ENCODE measurements around the gene ATAT1. TPM values are rescaled to one million over a fixed set of nuclear protein-coding genes. Genes with fewer than 3 reads are reported as not detected.

The ATAT1 gene
- total and polyA plus RNA-seq, 2 of the 13 experiments (the other 11 are each of a cell fraction or from before 2014, with no cell fraction given): 9.2 to 23.6 TPM

DNA sequence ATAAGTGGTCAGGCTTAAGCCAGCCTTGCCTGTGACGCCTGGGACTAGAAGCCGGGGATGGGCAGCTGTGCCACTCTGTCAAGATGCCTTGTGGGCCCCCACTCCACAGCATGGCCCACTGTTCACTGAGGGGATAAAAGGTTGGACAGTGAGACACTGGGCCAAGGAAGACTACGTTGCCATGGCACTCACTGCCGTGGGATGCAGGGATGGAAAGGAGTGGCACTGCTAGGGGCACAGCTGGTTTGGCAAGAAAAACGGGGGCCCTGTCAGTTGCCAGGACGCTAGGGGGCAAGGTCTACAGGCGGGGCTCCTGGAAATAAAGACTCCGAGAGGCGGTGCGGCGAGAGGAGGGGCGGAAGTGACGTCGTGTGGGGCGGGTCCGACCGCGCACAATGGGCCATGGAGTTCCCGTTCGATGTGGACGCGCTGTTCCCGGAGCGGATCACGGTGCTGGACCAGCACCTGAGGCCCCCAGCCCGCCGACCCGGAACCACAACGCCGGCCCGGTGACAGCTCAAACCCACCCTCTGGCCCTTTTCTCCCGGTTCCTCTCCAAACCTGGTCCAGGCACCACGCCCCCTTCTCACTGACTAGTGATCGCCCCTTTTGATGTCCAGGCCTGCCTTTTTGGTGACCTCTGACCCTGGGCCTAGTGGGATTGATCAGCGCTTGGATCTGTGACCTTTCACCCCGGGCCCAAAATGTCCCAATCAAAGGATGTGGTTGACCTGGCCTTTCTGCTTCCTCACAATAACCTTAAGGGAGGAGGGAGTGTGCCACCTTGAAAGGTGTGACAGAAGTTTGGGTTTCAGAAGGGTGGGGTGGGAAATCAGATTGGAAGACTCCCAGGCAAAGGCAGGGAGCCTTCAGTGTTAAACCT, at the start of gene ATAT1 (continued):
- TF ChIP-seq, protein P1, sequence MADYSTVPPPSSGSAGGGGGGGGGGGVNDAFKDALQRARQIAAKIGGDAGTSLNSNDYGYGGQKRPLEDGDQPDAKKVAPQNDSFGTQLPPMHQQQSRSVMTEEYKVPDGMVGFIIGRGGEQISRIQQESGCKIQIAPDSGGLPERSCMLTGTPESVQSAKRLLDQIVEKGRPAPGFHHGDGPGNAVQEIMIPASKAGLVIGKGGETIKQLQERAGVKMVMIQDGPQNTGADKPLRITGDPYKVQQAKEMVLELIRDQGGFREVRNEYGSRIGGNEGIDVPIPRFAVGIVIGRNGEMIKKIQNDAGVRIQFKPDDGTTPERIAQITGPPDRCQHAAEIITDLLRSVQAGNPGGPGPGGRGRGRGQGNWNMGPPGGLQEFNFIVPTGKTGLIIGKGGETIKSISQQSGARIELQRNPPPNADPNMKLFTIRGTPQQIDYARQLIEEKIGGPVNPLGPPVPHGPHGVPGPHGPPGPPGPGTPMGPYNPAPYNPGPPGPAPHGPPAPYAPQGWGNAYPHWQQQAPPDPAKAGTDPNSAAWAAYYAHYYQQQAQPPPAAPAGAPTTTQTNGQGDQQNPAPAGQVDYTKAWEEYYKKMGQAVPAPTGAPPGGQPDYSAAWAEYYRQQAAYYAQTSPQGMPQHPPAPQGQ (CRISPR knock-in tag; IDR thresholded peaks at IDR 0.05; ENCODE audit: borderline replicate concordance): 0 out of 2 replicates have a peak, but pooled peaks have one; percentile 83
- TF ChIP-seq DNMT1 (CRISPR knock-in tag; IDR thresholded peaks at IDR 0.05) (no peak), CBX5 (CRISPR knock-in tag; IDR thresholded peaks at IDR 0.05; ENCODE audit: borderline replicate concordance) (no peak; the same call in 1 of the 2 replicates), CENPX (CRISPR knock-in tag; IDR thresholded peaks at IDR 0.05) (no peak), RXRA (CRISPR knock-in tag; IDR thresholded peaks at IDR 0.05) (peak; percentile 76), ZNF546 (CRISPR knock-in tag; conservative IDR thresholded peaks at IDR 0.05) (no peak), ZNF143 (CRISPR knock-in tag; IDR thresholded peaks at IDR 0.05) (peak; percentile 34; the same call in 1 of the 2 replicates), ZNF550 (CRISPR knock-in tag; IDR thresholded peaks at IDR 0.05; ENCODE audit: borderline replicate concordance) (0 out of 2 replicates have a peak, but pooled peaks have one; percentile 59), RFXANK (CRISPR knock-in tag; IDR thresholded peaks at IDR 0.05) (no peak), ZNF205 (CRISPR knock-in tag; IDR thresholded peaks at IDR 0.05) (0 out of 2 replicates have a peak, but pooled peaks have one; percentile 23), ZFP37 (CRISPR knock-in tag; IDR thresholded peaks at IDR 0.05; ENCODE audit: borderline replicate concordance) (peak; percentile 55; the same call in 1 of the 2 replicates), ETV5 (CRISPR knock-in tag; IDR thresholded peaks at IDR 0.05; ENCODE audit: borderline replicate concordance) (peak; percentile 77), ZNF430 (CRISPR knock-in tag; IDR thresholded peaks at IDR 0.05) (peak; percentile 89), KDM1A (CRISPR knock-in tag; IDR thresholded peaks at IDR 0.05) (no peak), HDAC1 (CRISPR knock-in tag; IDR thresholded peaks at IDR 0.05) (peak; percentile 91), ARHGAP35 (CRISPR knock-in tag; IDR thresholded peaks at IDR 0.05; ENCODE audit: borderline replicate concordance) (peak; percentile 79; the same call in 1 of the 2 replicates), MAF1 (CRISPR knock-in tag; IDR thresholded peaks at IDR 0.05; ENCODE audit: borderline replicate concordance) (peak; percentile 93), POLR2AphosphoS5 (IDR thresholded peaks at IDR 0.05; ENCODE audit: low read depth, low read length) (peak; percentile 88)
- TF ChIP-seq, protein P2, sequence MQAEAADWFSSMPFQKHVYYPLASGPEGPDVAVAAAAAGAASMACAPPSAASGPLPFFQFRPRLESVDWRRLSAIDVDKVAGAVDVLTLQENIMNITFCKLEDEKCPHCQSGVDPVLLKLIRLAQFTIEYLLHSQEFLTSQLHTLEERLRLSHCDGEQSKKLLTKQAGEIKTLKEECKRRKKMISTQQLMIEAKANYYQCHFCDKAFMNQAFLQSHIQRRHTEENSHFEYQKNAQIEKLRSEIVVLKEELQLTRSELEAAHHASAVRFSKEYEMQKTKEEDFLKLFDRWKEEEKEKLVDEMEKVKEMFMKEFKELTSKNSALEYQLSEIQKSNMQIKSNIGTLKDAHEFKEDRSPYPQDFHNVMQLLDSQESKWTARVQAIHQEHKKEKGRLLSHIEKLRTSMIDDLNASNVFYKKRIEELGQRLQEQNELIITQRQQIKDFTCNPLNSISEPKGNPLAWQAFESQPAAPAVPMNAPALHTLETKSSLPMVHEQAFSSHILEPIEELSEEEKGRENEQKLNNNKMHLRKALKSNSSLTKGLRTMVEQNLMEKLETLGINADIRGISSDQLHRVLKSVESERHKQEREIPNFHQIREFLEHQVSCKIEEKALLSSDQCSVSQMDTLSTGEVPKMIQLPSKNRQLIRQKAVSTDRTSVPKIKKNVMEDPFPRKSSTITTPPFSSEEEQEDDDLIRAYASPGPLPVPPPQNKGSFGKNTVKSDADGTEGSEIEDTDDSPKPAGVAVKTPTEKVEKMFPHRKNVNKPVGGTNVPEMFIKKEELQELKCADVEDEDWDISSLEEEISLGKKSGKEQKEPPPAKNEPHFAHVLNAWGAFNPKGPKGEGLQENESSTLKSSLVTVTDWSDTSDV (CRISPR knock-in tag; IDR thresholded peaks at IDR 0.05): 0 out of 2 replicates have a peak, but pooled peaks have one; percentile 28
- TF ChIP-seq, protein P3, sequence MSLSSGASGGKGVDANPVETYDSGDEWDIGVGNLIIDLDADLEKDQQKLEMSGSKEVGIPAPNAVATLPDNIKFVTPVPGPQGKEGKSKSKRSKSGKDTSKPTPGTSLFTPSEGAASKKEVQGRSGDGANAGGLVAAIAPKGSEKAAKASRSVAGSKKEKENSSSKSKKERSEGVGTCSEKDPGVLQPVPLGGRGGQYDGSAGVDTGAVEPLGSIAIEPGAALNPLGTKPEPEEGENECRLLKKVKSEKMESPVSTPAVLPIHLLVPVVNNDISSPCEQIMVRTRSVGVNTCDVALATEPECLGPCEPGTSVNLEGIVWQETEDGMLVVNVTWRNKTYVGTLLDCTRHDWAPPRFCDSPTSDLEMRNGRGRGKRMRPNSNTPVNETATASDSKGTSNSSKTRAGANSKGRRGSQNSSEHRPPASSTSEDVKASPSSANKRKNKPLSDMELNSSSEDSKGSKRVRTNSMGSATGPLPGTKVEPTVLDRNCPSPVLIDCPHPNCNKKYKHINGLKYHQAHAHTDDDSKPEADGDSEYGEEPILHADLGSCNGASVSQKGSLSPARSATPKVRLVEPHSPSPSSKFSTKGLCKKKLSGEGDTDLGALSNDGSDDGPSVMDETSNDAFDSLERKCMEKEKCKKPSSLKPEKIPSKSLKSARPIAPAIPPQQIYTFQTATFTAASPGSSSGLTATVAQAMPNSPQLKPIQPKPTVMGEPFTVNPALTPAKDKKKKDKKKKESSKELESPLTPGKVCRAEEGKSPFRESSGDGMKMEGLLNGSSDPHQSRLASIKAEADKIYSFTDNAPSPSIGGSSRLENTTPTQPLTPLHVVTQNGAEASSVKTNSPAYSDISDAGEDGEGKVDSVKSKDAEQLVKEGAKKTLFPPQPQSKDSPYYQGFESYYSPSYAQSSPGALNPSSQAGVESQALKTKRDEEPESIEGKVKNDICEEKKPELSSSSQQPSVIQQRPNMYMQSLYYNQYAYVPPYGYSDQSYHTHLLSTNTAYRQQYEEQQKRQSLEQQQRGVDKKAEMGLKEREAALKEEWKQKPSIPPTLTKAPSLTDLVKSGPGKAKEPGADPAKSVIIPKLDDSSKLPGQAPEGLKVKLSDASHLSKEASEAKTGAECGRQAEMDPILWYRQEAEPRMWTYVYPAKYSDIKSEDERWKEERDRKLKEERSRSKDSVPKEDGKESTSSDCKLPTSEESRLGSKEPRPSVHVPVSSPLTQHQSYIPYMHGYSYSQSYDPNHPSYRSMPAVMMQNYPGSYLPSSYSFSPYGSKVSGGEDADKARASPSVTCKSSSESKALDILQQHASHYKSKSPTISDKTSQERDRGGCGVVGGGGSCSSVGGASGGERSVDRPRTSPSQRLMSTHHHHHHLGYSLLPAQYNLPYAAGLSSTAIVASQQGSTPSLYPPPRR (CRISPR knock-in tag; IDR thresholded peaks at IDR 0.05; ENCODE audit: borderline replicate concordance): peak; percentile 82
